Measurements from ENCODE around the gene TNPO1. TPM values are rescaled to one million over a fixed set of nuclear protein-coding genes. Genes with fewer than 3 reads are reported as not detected.

The TNPO1 gene
- total and polyA plus RNA-seq, 10 of the 15 experiments (the other 5 are each of a cell fraction or from before 2014, with no cell fraction given), result 18.1 to 123 (median 79.2) TPM

DNA sequence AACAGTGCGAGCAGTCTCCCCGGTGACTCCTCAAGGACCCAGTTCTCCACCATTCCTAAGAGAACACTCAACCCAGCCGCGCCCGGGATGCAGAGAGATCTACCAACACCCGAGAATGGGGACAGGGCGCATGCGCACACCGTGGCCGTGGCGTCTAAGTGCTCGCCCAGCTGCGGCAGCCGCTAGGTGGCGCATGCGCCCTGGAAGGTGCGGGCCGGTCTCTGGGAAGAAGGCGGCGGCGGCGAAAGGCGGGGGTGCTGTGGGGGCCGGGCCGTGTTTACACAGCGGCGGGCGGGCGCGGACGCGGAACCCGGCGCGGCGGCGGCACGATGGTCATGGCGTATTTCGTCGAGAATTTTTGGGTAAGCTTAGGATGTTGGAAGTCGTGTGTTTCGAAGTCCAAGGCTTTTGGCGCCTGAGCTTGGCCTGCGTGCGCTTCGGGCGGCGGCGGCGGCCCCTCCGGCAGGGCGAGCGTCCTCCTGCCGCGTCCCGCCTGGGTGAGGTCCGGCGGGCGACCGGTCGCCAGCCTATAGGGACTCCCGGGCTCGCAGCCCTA lies 139.4 kb downstream of the TNPO1 start, which contains the start of gene FCHO2 (continued):
- TF ChIP-seq, protein P1, sequence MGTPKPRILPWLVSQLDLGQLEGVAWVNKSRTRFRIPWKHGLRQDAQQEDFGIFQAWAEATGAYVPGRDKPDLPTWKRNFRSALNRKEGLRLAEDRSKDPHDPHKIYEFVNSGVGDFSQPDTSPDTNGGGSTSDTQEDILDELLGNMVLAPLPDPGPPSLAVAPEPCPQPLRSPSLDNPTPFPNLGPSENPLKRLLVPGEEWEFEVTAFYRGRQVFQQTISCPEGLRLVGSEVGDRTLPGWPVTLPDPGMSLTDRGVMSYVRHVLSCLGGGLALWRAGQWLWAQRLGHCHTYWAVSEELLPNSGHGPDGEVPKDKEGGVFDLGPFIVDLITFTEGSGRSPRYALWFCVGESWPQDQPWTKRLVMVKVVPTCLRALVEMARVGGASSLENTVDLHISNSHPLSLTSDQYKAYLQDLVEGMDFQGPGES (IDR thresholded peaks at IDR 0.05), result no peak
- TF ChIP-seq SUPT20H (IDR thresholded peaks at IDR 0.05; ENCODE audit: borderline replicate concordance, control insufficient read depth, low read depth, low read length), result no peak
- TF ChIP-seq, protein P2, sequence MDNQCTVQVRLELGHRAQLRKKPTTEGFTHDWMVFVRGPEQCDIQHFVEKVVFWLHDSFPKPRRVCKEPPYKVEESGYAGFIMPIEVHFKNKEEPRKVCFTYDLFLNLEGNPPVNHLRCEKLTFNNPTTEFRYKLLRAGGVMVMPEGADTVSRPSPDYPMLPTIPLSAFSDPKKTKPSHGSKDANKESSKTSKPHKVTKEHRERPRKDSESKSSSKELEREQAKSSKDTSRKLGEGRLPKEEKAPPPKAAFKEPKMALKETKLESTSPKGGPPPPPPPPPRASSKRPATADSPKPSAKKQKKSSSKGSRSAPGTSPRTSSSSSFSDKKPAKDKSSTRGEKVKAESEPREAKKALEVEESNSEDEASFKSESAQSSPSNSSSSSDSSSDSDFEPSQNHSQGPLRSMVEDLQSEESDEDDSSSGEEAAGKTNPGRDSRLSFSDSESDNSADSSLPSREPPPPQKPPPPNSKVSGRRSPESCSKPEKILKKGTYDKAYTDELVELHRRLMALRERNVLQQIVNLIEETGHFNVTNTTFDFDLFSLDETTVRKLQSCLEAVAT (IDR thresholded peaks at IDR 0.05), result no peak
- TF ChIP-seq IKZF1 (conservative IDR thresholded peaks at IDR 0.05), result peak; percentile 93
- no peak for TF ChIP-seq NR2C2 (IDR thresholded peaks at IDR 0.05; ENCODE audit: borderline replicate concordance, control insufficient read depth, insufficient read length, low read depth)
- no peak for TF ChIP-seq MEF2A (IDR thresholded peaks at IDR 0.05; ENCODE audit: insufficient read depth, low read depth, low read length)
- TF ChIP-seq SMAD1 (IDR thresholded peaks at IDR 0.05; ENCODE audit: low read depth, partially characterized antibody), result no peak
- no peak for TF ChIP-seq EGR1 (IDR thresholded peaks at IDR 0.05; ENCODE audit: borderline replicate concordance in 1 of 2, low read depth in 2 of 2, low read length in 2 of 2)
- TF ChIP-seq, protein P3, sequence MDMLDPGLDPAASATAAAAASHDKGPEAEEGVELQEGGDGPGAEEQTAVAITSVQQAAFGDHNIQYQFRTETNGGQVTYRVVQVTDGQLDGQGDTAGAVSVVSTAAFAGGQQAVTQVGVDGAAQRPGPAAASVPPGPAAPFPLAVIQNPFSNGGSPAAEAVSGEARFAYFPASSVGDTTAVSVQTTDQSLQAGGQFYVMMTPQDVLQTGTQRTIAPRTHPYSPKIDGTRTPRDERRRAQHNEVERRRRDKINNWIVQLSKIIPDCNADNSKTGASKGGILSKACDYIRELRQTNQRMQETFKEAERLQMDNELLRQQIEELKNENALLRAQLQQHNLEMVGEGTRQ (IDR thresholded peaks at IDR 0.05; ENCODE audit: borderline replicate concordance, low read depth, low read length), result no peak
- TF ChIP-seq, protein P4, sequence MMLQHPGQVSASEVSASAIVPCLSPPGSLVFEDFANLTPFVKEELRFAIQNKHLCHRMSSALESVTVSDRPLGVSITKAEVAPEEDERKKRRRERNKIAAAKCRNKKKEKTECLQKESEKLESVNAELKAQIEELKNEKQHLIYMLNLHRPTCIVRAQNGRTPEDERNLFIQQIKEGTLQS (IDR thresholded peaks at IDR 0.05; ENCODE audit: borderline replicate concordance, extremely low read depth, low read depth, low read length), result no peak
- TF ChIP-seq SMAD5 (IDR thresholded peaks at IDR 0.05; ENCODE audit: low read depth), result no peak
- TF ChIP-seq WRNIP1 (IDR thresholded peaks at IDR 0.05; ENCODE audit: borderline replicate concordance, low read depth, low read length), result no peak
- no peak for TF ChIP-seq GABPA (IDR thresholded peaks at IDR 0.05; ENCODE audit: low read depth)
- TF ChIP-seq ZSCAN29 (IDR thresholded peaks at IDR 0.05), result peak; percentile 3; the same call in 1 of the 2 replicates
- TF ChIP-seq SREBF2 (IDR thresholded peaks at IDR 0.05; ENCODE audit: low read length), result no peak
- no peak for TF ChIP-seq PML (IDR thresholded peaks at IDR 0.05; ENCODE audit: low read length)
- TF ChIP-seq POLR2AphosphoS2 (IDR thresholded peaks at IDR 0.05; ENCODE audit: low read depth, low read length), result no peak
- no peak for TF ChIP-seq ATF7 (IDR thresholded peaks at IDR 0.05; ENCODE audit: low read depth)
- no peak for TF ChIP-seq SUZ12 (IDR thresholded peaks at IDR 0.05; ENCODE audit: unreplicated experiment)
- TF ChIP-seq CREM (IDR thresholded peaks at IDR 0.05; ENCODE audit: low read depth), result no peak; the same call in 1 of the 2 replicates
- no peak for TF ChIP-seq TCF12 (IDR thresholded peaks at IDR 0.05; ENCODE audit: low read depth, low read length)
- no peak for TF ChIP-seq RAD51 (IDR thresholded peaks at IDR 0.05)
- TF ChIP-seq RB1 (IDR thresholded peaks at IDR 0.05; ENCODE audit: borderline replicate concordance), result peak; percentile 59; the same call in 1 of the 2 replicates
- TF ChIP-seq TBL1XR1 (IDR thresholded peaks at IDR 0.05; ENCODE audit: low read depth, low read length), result no peak
- no peak for TF ChIP-seq CHD4 (IDR thresholded peaks at IDR 0.05)

Data from GM12878 (cell line).